NCI-H2227 treated with DMSO at 0.1 percent for 48 hours (cell line): ENCODE data around the gene LHFPL6.

Source experiments
- DNase-seq: peaks from one replicate; lab custom pipeline; 2025; lab: John Stamatoyannopoulos, UW

LHFPL6 gene

GRCh38 chr13:39554371-39554770 is 48.6 kb downstream of the LHFPL6 start:
- no peak for DNase-seq

GRCh38 chr13:39552246-39552645 is 50.7 kb downstream of the LHFPL6 start:
- no peak for DNase-seq

- DNase-seq, result no peak
Observed at GRCh38 chr13:39550931-39551330, 52.1 kb downstream of the LHFPL6 start.

GRCh38 chr13:39547108-39547507 is 55.9 kb downstream of the LHFPL6 start:
- no peak for DNase-seq

GRCh38 chr13:39542361-39542760 is 60.6 kb downstream of the LHFPL6 start:
- no peak for DNase-seq

- no peak for DNase-seq
Observed at GRCh38 chr13:39540929-39541605, 61.9 kb downstream of the LHFPL6 start.

GRCh38 chr13:39538816-39539790 is 63.9 kb downstream of the LHFPL6 start:
- no peak for DNase-seq

GRCh38 chr13:39536906-39537305 is 66.1 kb downstream of the LHFPL6 start:
- DNase-seq, result no peak

- no peak for DNase-seq
Observed at GRCh38 chr13:39536274-39536673, 66.7 kb downstream of the LHFPL6 start.

- DNase-seq, result no peak
Observed at GRCh38 chr13:39533651-39534150, 69.3 kb downstream of the LHFPL6 start.

GRCh38 chr13:39531646-39532045 is 71.3 kb downstream of the LHFPL6 start:
- no peak for DNase-seq

GRCh38 chr13:39530916-39531315 is 72.1 kb downstream of the LHFPL6 start:
- no peak for DNase-seq

GRCh38 chr13:39528661-39528980 is 74.4 kb downstream of the LHFPL6 start:
- DNase-seq, result no peak

- no peak for DNase-seq
Observed at GRCh38 chr13:39527961-39528660, 74.9 kb downstream of the LHFPL6 start.

- no peak for DNase-seq
Observed at GRCh38 chr13:39527301-39527700, 75.7 kb downstream of the LHFPL6 start.

- no peak for DNase-seq
Observed at GRCh38 chr13:39526499-39526898, 76.5 kb downstream of the LHFPL6 start.

- no peak for DNase-seq
Observed at GRCh38 chr13:39525506-39525905, 77.5 kb downstream of the LHFPL6 start.

- no peak for DNase-seq
Observed at GRCh38 chr13:39524795-39525194, 78.2 kb downstream of the LHFPL6 start.

- no peak for DNase-seq
Observed at GRCh38 chr13:39522329-39522728, 80.7 kb downstream of the LHFPL6 start.

GRCh38 chr13:39521701-39522100 is 81.3 kb downstream of the LHFPL6 start:
- no peak for DNase-seq

- no peak for DNase-seq
Observed at GRCh38 chr13:39516096-39516495, 86.9 kb downstream of the LHFPL6 start.

GRCh38 chr13:39515224-39515714 is 87.7 kb downstream of the LHFPL6 start:
- no peak for DNase-seq
